Osteoblast (primary cell): ENCODE data around the gene CDYL. TPM values are rescaled to one million over a fixed set of nuclear protein-coding genes. Genes with fewer than 3 reads are reported as not detected.

ENCODE experiments used
- DNase-seq: peaks from one replicate; pipeline ENCODE4 v3.0.0; 2011; ENCODE audit warnings: low spot score, mixed read lengths; ENCODE audit not compliant: insufficient read length; ENCODE audit errors: missing footprints
- H2AFZ ChIP-seq: 2 replicates; pipeline ENCODE4 v1.6.0; 2011; ENCODE audit warnings: mild to moderate bottlenecking, low read length
- H3K27ac ChIP-seq: 2 replicates; pipeline ENCODE4 v1.5.1; 2011; ENCODE audit warnings: mild to moderate bottlenecking, low read depth, low read length, moderate library complexity
- H3K27me3 ChIP-seq: 2 replicates; pipeline ENCODE4 v1.6.0; 2012; ENCODE audit warnings: mild to moderate bottlenecking, control low read depth, inconsistent platforms, low read length, moderate library complexity; ENCODE audit not compliant: insufficient read depth
- H3K36me3 ChIP-seq: 2 replicates; pipeline ENCODE4 v1.5.1; 2011; ENCODE audit warnings: mild to moderate bottlenecking, low read length, control low read depth, moderate library complexity; ENCODE audit not compliant: insufficient read depth
- H3K4me1 ChIP-seq: 2 replicates; pipeline ENCODE4 v1.5.1; 2011; ENCODE audit warnings: mild to moderate bottlenecking, low read length, control low read depth, moderate library complexity; ENCODE audit not compliant: insufficient read depth
- H3K4me2 ChIP-seq: 2 replicates; pipeline ENCODE4 v1.6.0; 2011; ENCODE audit warnings: mild to moderate bottlenecking, low read length; ENCODE audit not compliant: insufficient read depth
- H3K4me3 ChIP-seq: fragments of 200-600 bp; sonication (generic); 3 replicates; pipeline ENCODE4 v1.5.1; 2012; ENCODE audit warnings: mild to moderate bottlenecking, low read length, inconsistent platforms; ENCODE audit not compliant: insufficient read depth
- H3K79me2 ChIP-seq: 2 replicates; pipeline ENCODE4 v1.6.0; 2012; ENCODE audit warnings: mild to moderate bottlenecking, low read length, control low read depth, inconsistent platforms; ENCODE audit not compliant: insufficient read depth
- H3K9me3 ChIP-seq: 2 replicates; pipeline ENCODE4 v1.5.1; 2011; ENCODE audit warnings: low read depth, low read length, control low read depth
- H4K20me1 ChIP-seq: 2 replicates; pipeline ENCODE4 v1.6.0; 2012; ENCODE audit warnings: mild to moderate bottlenecking, low read length, control low read depth; ENCODE audit not compliant: insufficient read depth
- CTCF ChIP-seq: IDR thresholded peaks from 2 replicates; pipeline ENCODE4 v1.5.1; 2011; ENCODE audit warnings: mild to moderate bottlenecking, low read depth, low read length, moderate library complexity; ENCODE audit errors: extremely low read depth
- total RNA-seq: library from RNA; depleted of rRNA; stranded (reverse); fragments of >200 nt; gene quantifications from 2 replicates; pipeline ENCODE4 v1.2.3, GENCODE V29; 2012

CDYL gene
- total RNA-seq, 1 donor: 106 TPM

- H3K27ac ChIP-seq: no peak overlapping the region
- DNase-seq: no peak
- no peaks in the 10 kb centered on the region for H3K27me3 ChIP-seq
- no peaks in the 10 kb centered on the region for H3K9me3 ChIP-seq
- H3K4me2 ChIP-seq: no peak overlapping the region
- H4K20me1 ChIP-seq: peaks cover 44% of the 10 kb centered on the region
- peaks cover 86% of the 10 kb centered on the region for H3K79me2 ChIP-seq
- no peaks in the 10 kb centered on the region for H3K36me3 ChIP-seq
- no peak for TF ChIP-seq CTCF
- no peak overlapping the region for H3K4me3 ChIP-seq
- H2AFZ ChIP-seq: no peak overlapping the region
- no peaks in the 10 kb centered on the region for H3K4me1 ChIP-seq
These were observed 109.2 kb downstream of the CDYL start for GRCh38 chr6:4885341-4885933.

- DNase-seq: no peak
- TF ChIP-seq CTCF: no peak
- H3K79me2 ChIP-seq: peaks cover 61% of the 10 kb centered on the region
- no peak overlapping the region for H3K27ac ChIP-seq
- H4K20me1 ChIP-seq: peaks cover 30% of the 10 kb centered on the region
- no peaks in the 10 kb centered on the region for H3K27me3 ChIP-seq
- no peaks in the 10 kb centered on the region for H3K4me1 ChIP-seq
- no peaks in the 10 kb centered on the region for H3K36me3 ChIP-seq
- H3K9me3 ChIP-seq: no peaks in the 10 kb centered on the region
- no peak overlapping the region for H3K4me3 ChIP-seq
- H3K4me2 ChIP-seq: no peak overlapping the region
- H2AFZ ChIP-seq: no peak overlapping the region
These were observed 112.6 kb downstream of the CDYL start for GRCh38 chr6:4888841-4889240.

GRCh38 chr6:4889701-4890100 is 113.5 kb downstream of the CDYL start:
- H3K27me3 ChIP-seq: no peaks in the 10 kb centered on the region
- peak; percentile 49 for DNase-seq
- H3K4me3 ChIP-seq: no peak overlapping the region
- no peak overlapping the region for H2AFZ ChIP-seq
- no peak for TF ChIP-seq CTCF
- peaks cover 53% of the 10 kb centered on the region for H3K79me2 ChIP-seq
- H4K20me1 ChIP-seq: peaks cover 23% of the 10 kb centered on the region
- no peaks in the 10 kb centered on the region for H3K9me3 ChIP-seq
- no peaks in the 10 kb centered on the region for H3K36me3 ChIP-seq
- no peak overlapping the region for H3K4me2 ChIP-seq
- no peak overlapping the region for H3K27ac ChIP-seq
- no peaks in the 10 kb centered on the region for H3K4me1 ChIP-seq

GRCh38 chr6:4890191-4890590 is 114.0 kb downstream of the CDYL start:
- Histone ChIP-seq H3K4me1 (no peaks in the 10 kb centered on the region), H3K36me3 (no peaks in the 10 kb centered on the region), H3K4me3 (no peak overlapping the region), H3K4me2 (no peak overlapping the region), H3K27ac (no peak overlapping the region), H3K9me3 (no peaks in the 10 kb centered on the region), H2AFZ (no peak overlapping the region), H3K79me2 (peaks cover 50% of the 10 kb centered on the region), H4K20me1 (peaks cover 21% of the 10 kb centered on the region), H3K27me3 (no peaks in the 10 kb centered on the region)
- no peak for TF ChIP-seq CTCF
- DNase-seq: no peak
